HG03060 (cell line): ENCODE measurements around the gene TCEA2.

Experiments
- ATAC-seq: cut with Tn5 transposase; IDR thresholded peaks from one replicate; pipeline ENCODE4 v1.9.1; 2021; ENCODE audit warnings: low read depth, moderate number of reproducible peaks; ENCODE audit not compliant: unreplicated experiment

The TCEA2 gene

GRCh38 chr20:64063389-64064144 lies 569 bp downstream of the TCEA2 start:
- no peak for ATAC-seq

GRCh38 chr20:64064145-64064698 lies 1.2 kb downstream of the TCEA2 start:
- ATAC-seq: no peak

DNA sequence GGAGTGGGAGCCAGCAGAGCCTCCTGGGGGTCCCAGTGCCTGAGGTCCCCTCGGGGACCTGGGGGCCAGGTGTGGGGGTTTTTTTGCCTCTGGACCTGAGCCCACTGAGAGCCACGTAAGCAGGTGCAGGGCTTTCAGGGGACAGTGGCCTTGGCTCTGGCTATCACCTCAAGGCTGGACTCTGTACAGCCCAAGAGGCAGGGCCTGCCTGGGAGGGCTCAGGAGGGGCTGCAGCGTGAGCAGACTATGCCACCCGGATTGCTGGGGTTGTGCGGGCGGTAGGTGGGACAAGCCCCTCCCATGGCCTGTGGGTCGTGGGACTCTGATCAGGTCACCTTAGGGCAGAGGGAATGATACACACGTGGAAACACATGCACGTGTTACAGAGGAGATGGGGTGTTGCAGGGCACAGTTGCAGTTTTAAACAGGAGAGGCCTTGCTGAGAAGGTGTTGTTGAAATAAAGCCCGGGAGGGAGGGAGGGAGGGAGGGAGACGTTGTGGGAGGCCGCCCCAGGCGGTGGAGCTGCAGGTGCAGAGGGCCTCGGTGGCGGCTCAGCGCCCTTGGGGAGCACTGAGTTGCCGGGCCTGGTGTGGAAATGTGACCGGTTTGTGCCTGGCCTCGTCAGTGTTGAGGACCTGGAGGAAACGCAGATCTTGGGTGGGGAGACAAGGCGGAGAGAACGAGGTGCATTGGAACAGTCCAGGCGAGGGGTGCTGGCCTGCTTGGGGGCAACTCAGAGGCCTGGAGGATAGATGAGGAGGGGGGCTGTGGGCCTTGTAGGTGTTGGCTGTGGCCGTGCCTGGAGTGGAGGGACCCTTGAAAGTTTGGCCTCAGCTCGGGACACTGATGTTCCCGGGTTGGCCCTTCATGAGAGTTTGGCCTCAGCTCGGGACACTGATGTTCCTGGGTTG lies 2.3 kb downstream of the TCEA2 start:
- no peak for ATAC-seq

GRCh38 chr20:64065974-64066343 lies 3.0 kb downstream of the TCEA2 start:
- ATAC-seq: peak; percentile 38

- no peak for ATAC-seq
Measured at GRCh38 chr20:64067005-64067632, 4.1 kb downstream of the TCEA2 start.

GRCh38 chr20:64067733-64068307 lies 4.8 kb downstream of the TCEA2 start:
- ATAC-seq: no peak

- ATAC-seq: no peak
Measured at GRCh38 chr20:64068386-64069208, 5.6 kb downstream of the TCEA2 start.

- ATAC-seq: no peak
Measured at GRCh38 chr20:64069209-64069613, 6.2 kb downstream of the TCEA2 start.

DNA sequence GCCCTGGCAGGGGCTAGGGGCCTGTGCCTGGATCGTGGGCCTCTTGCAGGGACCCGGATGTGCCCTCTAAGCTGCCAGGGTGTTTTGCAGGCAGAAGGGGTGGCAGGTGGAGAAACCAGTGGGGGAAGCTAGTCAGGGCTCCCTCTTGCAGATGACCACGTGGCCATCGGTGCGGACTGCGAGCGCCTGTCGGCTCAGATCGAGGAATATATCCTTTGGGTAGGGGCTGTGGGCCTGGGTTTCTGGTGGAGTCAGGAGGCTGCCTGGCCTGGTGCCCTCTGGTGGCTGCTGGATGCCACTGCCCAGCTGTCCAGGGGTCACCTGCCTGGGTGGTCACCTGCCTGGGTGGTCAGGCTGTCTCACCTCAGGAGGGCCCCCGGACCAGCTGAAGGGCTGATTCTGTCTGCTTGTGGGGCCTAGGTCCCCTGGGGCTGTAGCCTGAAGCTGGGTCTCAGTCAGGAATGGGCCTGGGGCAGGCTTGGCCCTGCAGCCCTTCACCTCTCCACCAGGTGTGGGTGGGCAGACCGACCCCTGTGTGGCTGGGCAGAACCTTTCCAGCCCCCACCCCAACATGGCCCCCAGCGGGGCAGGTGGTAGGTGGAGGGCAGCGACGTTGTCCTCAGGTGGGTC lies 6.7 kb downstream of the TCEA2 start:
- no peak for ATAC-seq

DNA sequence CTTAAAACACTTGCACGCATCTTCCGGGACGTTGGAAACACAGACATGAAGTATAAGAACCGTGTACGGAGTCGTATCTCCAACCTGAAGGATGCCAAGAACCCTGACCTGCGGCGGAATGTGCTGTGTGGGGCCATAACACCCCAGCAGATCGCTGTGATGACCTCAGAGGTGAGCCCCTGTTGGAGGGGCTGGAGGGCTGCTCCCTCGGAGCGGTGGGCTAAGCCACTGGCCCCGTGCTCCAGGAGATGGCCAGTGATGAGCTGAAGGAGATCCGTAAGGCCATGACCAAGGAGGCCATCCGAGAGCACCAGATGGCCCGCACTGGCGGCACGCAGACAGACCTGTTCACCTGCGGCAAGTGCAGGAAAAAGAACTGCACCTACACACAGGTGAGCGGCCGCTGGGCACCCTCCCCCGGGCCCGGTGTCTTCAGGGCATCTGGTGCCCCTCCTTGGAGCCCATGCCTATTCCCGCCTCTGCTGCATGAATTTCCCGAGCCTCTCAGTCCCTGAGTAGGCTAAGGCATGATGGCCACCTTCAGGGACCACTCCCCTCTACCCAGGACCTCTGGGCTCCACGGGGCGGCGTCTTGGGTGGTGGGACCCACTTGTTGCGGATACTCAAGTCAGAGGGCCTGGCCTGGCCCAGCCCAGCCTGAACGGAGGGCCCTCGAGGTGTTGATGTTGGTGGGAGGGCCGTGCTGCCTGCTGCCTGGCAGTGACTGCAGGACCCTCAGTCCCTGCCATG lies 7.4 kb downstream of the TCEA2 start:
- ATAC-seq: no peak

- ATAC-seq: no peak
Measured at GRCh38 chr20:64071341-64072332, 8.6 kb downstream of the TCEA2 start.

DNA sequence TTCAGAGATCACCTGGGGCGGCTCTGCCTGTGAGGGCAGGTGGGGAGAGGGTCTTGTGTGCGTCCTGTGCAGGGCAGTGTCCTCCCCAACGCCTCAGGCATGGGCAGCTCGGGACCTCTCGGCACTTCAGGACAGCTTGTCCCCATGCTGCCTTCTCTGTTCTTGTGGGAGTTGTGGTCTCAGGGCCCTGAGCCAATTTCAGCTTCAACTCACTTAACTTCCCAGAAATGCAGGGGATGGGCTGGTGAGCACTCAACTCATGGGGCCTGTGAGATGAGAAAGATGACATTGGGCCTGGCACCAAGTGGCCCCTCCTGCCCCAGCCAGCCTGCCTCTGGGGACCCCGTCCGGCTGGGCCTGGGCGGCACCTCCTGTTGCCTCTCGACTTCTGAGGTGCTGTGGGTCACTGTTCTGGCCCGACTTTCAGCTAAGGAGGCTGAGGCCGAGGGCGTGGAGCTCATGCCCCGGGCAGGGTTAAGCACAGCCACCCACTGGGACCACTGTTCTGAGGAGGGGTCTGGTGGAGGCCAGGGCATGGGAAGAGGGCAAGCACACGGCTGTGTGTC lies 9.6 kb downstream of the TCEA2 start:
- ATAC-seq: no peak

DNA sequence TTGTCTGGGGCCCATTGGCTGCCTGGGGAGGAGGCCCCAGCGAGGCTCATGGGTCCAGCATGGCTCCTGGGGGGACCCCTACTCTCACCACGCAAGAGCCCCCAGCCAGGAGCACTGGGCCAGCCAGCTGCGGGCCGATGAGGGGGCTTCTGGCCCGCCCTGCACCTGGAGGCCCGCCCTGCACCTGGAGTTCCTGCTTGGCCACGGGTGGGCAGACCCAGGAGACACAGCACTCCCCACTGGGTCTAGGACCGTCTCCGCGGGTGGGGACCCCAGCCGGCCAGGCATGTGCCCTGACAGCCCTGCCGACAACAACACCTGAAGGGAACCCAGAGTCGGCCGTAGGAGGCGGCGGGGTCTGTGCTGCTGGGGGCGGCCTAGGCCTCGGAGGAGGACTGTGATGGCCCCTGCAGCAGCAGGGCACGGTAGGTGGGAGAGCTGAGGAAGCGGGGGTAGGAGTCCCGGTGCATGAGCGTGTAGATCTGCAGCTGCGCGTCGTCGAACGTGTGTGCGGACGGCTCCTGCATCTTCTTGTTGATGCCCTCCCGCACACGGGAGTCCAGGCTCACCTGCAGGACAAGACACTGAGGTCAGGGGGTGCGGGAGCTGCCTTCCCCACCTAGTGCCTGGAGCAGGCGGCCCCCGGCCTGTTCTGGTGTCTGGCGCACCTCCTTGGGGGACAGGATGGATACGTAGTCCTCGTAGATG lies 10.6 kb downstream of the TCEA2 start:
- no peak for ATAC-seq

GRCh38 chr20:64074184-64074789 lies 11.3 kb downstream of the TCEA2 start:
- ATAC-seq: no peak

DNA sequence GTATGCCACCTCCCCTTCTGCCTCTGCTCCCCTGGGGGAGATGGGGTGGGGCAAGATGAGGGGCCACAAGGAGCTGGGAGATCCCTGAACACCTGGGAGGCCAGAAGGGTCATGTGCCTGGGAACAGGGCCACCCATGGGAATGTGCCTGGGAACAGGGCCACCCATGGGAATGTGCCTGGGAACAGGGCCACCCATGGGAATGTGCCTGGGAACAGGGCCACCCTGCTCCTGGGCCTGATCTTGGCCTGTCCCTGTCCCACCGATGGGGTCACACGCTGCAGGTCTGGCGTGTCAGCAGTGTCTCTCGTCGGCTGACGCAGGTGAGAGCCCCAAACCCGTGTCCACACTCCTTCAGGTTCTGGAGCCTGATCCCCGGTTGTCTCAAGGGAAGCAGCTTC lies 12.0 kb downstream of the TCEA2 start:
- ATAC-seq: no peak

- no peak for ATAC-seq
Measured at GRCh38 chr20:64075556-64075955, 12.6 kb downstream of the TCEA2 start.
